Measurements from ENCODE around the gene GPRIN3. TPM values are rescaled to one million over a fixed set of nuclear protein-coding genes. Genes with fewer than 3 reads are reported as not detected.

The GPRIN3 gene
- total RNA-seq, 1 experiment from 2014 or later = 0.39 TPM

- no peak for TF ChIP-seq TCF7L2 (IDR thresholded peaks at IDR 0.05; ENCODE audit: borderline replicate concordance, extremely low read depth, insufficient read depth, insufficient read length)
- TF ChIP-seq FOSL1 (IDR thresholded peaks at IDR 0.05; ENCODE audit: low read depth) = no peak
- no peak for TF ChIP-seq JUND (IDR thresholded peaks at IDR 0.05)
Observed at GRCh38 chr4:89249313-89249712, 58.3 kb downstream of the GPRIN3 start (continued).

- CTCF ChIA-PET = no interaction called here
- RAD21 ChIA-PET (ENCODE audit: low non-redundant PET in 1 of 2, low total read pairs in 2 of 2, uncharacterized antibody in 2 of 2, unreplicated experiment in 2 of 2) = no interaction called here
- TF ChIP-seq POLR2A (IDR thresholded peaks at IDR 0.05; ENCODE audit: borderline replicate concordance, extremely low read depth, insufficient read depth, insufficient read length) (no peak), SP1 (IDR thresholded peaks at IDR 0.05; ENCODE audit: low read depth) (no peak), EZH2phosphoT487 (IDR thresholded peaks at IDR 0.05; ENCODE audit: borderline replicate concordance) (no peak), CBX3 (IDR thresholded peaks at IDR 0.05; ENCODE audit: low read depth) (no peak), FOSL1 (IDR thresholded peaks at IDR 0.05; ENCODE audit: low read depth) (no peak), YY1 (IDR thresholded peaks at IDR 0.05; ENCODE audit: extremely low read depth, insufficient replicate concordance, low read depth, low read length) (no peak), POLR2AphosphoS5 (IDR thresholded peaks at IDR 0.05; ENCODE audit: low read depth, low read length) (no peak), SIN3A (IDR thresholded peaks at IDR 0.05; ENCODE audit: low read depth) (no peak)
- TF ChIP-seq, protein P1, sequence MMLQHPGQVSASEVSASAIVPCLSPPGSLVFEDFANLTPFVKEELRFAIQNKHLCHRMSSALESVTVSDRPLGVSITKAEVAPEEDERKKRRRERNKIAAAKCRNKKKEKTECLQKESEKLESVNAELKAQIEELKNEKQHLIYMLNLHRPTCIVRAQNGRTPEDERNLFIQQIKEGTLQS (IDR thresholded peaks at IDR 0.05) = no peak
- Histone ChIP-seq H3K79me2 (ENCODE audit: insufficient read depth, low read length) (no peaks in the 10 kb centered on the region), H4K20me1 (ENCODE audit: insufficient read depth) (no peaks in the 10 kb centered on the region), H3K27ac (ENCODE audit: low read depth, low read length) (no peak overlapping the region), H3K9ac (ENCODE audit: low read length) (no peak overlapping the region), H3K4me2 (ENCODE audit: low read length) (no peak overlapping the region), H3K9me2 (ENCODE audit: insufficient read depth) (no peaks in the 10 kb centered on the region), H3K4me1 (ENCODE audit: control insufficient read depth in 1 of 2, insufficient read depth in 2 of 2, low read length in 2 of 2) (no peaks in the 10 kb centered on the region), H3K9me3 (ENCODE audit: control insufficient read depth in 1 of 2, insufficient read depth in 1 of 2, low read depth in 1 of 2, low read length in 2 of 2) (no peaks in the 10 kb centered on the region), H3K27me3 (ENCODE audit: insufficient read depth, low read length) (no peaks in the 10 kb centered on the region), H3K4me3 (replicated peaks in 1 of 2; ENCODE audit: low read depth in 1 of 2, low read length in 2 of 2) (no peak overlapping the region), H3K36me3 (ENCODE audit: control insufficient read depth in 1 of 2, insufficient read depth in 2 of 2, low read length in 2 of 2) (no peaks in the 10 kb centered on the region), H2AFZ (ENCODE audit: low read depth, low read length, poor library complexity, severe bottlenecking) (no peak overlapping the region)
- intact Hi-C loops (cut with micrococcal nuclease) = no loop called here
- POLR2A ChIA-PET = no interaction called here
- no TSS peak for BruUV-seq (replicated peaks)
- ATAC-seq (no peak), DNase-seq (ENCODE audit: low read depth, low spot score) (no peak)
Observed at GRCh38 chr4:89248879-89249281, 58.7 kb downstream of the GPRIN3 start.

Measured in HCT116 (cell line).